ENCODE measurements around the gene LYG1. TPM values are rescaled to one million over a fixed set of nuclear protein-coding genes. Genes with fewer than 3 reads are reported as not detected.

The LYG1 gene
- total RNA-seq, 1 experiment from 2014 or later, result 0.96 TPM

DNA sequence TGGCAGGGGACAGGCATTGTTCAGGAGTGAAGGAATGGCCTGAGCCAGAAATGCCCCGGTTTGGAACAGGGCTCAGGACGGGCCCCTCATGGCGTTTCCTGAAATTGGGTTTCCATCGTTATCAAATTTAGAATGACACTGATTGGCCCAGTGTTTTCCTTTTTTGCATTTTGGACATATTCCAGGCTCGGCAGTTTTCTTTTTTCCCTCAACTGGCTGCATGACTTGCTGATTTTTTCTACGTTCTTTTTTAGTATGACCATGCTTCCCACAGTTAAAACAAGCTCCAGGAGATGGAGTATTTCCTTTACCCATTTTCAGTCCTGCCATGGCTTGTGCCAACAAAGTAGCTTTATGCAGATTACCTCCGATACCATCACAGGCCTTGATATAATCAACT, 25.1 kb downstream of the LYG1 start:
- DNase-seq (ENCODE audit: low read depth), result no peak

DNA sequence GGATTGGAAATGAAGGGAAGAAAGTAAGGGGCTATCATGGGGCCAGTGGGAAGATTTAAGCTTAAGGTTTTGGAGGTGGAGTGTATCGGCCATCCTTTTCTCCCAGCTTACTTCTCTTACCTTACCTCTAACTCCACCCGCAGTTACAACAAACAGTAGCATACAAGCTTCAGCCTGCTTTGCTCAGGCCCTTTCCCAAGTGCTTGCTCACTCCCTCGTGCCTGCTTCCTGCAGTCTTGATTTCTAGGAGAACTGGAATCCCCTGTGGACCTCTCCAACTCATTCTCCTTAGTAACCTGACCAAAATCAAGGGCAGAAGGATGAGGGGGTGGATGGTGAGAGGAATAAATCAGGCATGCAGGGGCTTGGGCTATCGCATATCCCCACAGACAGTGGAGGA, 39.8 kb downstream of the LYG1 start:
- no peak for DNase-seq (ENCODE audit: low read depth)

DNA sequence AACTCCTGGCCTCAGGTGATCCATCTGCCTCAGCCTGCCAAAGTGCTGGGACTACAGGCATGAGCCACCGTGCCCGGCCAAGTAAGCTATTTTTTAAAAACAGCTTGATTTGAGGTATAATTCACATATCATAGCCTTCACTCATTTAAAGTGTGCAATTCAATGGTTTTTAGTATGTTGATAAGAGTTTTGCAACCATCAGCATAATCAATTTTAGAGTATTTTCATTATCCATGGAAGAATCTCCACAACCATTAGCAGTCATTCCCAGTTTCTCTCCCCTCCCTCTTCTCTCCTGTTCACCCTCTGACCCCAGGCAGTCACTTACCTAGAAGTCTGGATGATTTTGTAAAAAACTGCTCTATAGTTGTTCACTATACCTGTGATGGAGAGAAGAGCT, 40.8 kb downstream of the LYG1 start:
- no peak for DNase-seq (ENCODE audit: low read depth)

DNA sequence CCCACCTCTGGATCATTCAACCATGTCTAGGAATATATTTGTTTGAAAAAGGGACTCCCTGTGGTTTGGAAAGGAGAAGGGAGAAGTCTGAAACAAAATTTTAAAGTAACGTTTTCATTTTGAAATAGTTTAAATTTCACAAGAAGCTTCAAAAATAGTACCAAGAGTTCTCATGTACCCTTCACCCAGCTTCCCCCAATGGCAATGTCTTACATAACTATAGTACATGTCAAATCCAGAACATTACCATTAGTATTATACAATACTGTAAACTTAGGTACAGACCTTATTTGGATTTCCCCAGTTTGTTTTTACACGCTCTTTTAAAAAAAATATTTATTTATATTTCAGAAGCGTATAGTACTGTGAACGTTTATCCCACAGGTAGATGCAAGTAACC, 41.5 kb downstream of the LYG1 start:
- no peak for DNase-seq (ENCODE audit: low read depth)

DNA sequence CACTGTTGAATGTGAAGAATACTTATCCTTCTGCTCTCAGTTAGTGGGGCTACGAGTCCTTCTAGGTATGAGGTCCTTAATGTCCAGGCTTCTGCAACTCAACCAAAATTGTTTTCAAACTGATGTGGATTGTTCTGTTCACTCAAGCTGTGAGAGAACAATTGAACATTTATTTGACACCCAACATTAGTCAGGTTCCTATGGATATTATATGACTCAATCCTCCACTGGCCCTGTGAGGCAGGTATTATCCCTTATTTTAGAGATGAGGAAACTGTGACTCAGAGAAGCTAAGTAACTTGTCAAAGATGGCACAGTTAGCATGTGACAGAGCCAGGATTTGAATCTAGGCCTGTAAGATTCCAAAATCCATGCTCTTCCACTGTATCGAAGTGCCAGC, 44.3 kb downstream of the LYG1 start:
- peak; percentile 32 for DNase-seq (ENCODE audit: low read depth)

DNA sequence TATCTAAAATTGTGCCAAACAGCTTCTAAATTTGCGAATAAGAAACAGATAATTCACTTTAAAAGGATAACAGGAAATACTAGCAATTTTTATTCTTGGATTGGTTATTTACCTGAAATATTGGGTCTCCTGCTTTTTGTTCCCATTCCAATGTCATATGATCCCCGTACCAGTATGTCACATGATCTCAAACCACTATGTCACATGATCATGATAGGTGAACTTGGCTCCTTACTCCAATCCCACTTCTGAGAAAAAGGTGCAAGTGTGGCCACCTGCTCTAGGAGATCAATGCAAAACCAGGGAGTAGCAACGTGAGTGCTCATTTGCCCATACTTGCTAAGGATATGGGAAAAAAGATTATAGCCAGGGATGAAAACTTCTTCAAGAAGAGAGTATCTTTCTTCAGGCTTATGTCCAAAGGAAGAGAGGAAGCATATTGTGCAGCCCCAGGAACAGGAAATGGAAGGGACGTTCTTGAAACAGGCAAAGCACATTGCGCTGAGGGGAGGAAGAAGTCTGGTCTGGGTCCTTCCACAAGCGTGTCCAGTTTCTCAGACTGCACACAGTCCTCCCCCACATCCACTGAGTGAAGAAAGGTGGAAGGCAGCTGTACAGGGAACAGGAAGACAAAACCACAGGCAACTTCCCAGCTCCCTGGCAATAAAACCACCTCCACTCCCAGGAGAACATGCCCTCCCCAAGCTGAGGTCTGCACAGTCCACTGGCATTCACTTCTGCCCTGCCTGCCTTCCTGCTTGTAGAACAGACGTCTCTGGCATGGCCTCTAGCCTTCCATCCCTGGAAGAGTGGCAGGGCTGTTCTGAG, 45.3 kb downstream of the LYG1 start, which contains the start of gene LYG2:
LYG2 (minus strand) TSS at position 176 of the 828 bp plus-strand sequence. CDS start 1,406 bp downstream, outside the sequence.
- DNase-seq (ENCODE audit: low read depth), result peak; percentile 14

DNA sequence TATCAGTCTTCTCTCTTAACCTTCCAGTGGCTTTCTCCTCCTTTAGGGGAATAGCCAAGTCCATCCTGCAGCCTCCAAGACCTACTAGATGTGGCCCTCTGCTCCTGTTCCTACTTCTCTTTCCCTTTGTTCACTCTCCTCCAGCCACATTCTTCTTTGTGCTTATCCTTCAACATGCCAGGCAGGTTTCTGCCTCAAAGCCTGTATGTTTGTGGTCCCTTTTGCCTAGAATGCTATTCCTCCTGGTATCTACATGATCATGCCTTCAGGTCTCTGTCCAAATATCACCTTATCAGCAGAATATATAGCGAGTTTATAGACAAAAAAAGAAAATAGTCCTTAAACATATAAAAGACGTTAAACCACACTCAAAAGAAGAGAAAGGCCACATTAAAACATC, 51.0 kb downstream of the LYG1 start:
- DNase-seq (ENCODE audit: low read depth), result no peak

DNA sequence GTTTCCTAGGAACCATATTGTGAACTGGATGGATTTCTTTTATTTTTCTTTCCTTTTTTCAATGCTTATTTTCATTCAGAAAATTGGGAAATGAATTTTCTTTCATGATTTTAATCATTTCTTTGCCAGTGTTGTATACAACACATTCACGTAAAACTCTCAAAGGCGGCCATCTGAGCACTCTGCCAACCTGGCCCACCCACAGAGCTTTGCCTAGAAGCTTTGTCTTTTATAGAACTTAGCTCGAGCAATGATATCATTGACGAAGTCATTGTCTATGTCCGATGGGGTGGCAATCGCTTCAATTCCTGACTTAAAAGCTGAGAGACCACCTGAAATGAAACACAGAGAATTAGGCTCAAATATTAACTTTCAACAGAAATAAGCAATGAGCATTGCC, 58.8 kb downstream of the LYG1 start:
- DNase-seq (ENCODE audit: low read depth), result no peak

DNA sequence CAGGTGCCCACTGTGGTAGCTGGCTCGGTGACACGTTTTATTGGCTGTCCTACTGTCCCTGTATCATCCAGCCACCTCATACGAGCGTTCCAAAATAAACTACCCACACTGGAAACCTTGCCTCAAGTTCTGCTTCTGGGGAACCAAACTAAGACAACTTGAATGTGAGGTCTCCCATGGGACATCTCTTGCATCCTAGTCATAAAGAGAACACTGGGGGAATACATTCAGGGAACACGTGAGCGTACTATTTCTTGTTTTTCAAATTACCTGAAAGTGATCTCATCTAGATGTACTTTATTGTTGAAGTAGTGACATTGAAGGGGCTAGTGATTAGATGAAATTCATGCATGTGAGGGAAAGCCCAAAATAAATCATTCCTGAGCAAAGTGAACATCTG, 60.6 kb downstream of the LYG1 start:
- DNase-seq (ENCODE audit: low read depth), result no peak

DNA sequence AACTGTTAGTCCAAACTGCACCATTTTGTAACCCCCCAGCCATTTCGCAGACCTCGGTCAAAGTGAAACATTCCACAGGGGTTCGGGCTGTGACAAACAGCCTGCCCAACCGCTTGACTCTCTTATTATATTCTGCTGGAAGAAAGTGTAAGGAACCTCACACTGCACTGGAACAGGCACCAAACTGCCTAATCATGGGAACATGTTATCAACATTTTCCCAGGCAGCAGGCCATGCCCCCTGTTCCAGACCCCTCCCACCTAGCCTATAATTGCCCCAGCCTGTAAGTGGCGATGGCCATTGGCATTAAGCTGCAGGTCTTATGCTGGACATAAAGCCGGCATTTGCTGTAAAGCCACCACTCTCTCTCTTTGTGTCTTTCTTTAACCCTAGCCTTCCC, 62.4 kb downstream of the LYG1 start:
- no peak for DNase-seq (ENCODE audit: low read depth)

Other genes with a start within 250 kb of the LYG1 start
- gene C2orf15, start 159.5 kb downstream of the LYG1 start, total RNA-seq (2014; rRNA removed; shearing (Covaris generic)), result 0.39 and 1.4 TPM in 2 replicates
- gene TSGA10, start 146.3 kb downstream of the LYG1 start, total RNA-seq (2014; rRNA removed; shearing (Covaris generic)), result 0.71 and 4.8 TPM in 2 replicates
- gene LIPT1, start 146.2 kb downstream of the LYG1 start, total RNA-seq (2014; rRNA removed; shearing (Covaris generic)), result 4.5 and 6.2 TPM in 2 replicates
- gene MITD1, start 120.1 kb downstream of the LYG1 start, total RNA-seq (2014; rRNA removed; shearing (Covaris generic)), result 42.0 and 55.1 TPM in 2 replicates
- 29.1 and 39.5 TPM in 2 replicates for gene MRPL30, start 120.0 kb downstream of the LYG1 start, total RNA-seq (2014; rRNA removed; shearing (Covaris generic))
- gene LYG2, start 45.5 kb downstream of the LYG1 start, total RNA-seq (2014; rRNA removed; shearing (Covaris generic)), result 0.84 TPM in 1 of 2 replicates, not detected in the other
- gene TXNDC9, start 35.1 kb upstream of the LYG1 start, total RNA-seq (2014; rRNA removed; shearing (Covaris generic)), result 79.4 and 83.6 TPM in 2 replicates
- 8.5 and 11.7 TPM in 2 replicates for gene EIF5B, start 36.2 kb upstream of the LYG1 start, total RNA-seq (2014; rRNA removed; shearing (Covaris generic))
- 11.8 and 13.6 TPM in 2 replicates for gene REV1, start 188.8 kb upstream of the LYG1 start, total RNA-seq (2014; rRNA removed; shearing (Covaris generic))

Measured in M059J (cell line).